HG03025 (cell line): ENCODE data around the gene MALAT1.

Source experiments
- ATAC-seq: cut with Tn5 transposase; IDR thresholded peaks from one replicate; pipeline ENCODE4 v1.9.1; 2021; ENCODE audit warnings: mild to moderate bottlenecking, moderate library complexity; ENCODE audit not compliant: unreplicated experiment, low FRiP score

The MALAT1 gene

GRCh38 chr11:65537620-65538231 is 38.9 kb downstream of the MALAT1 start:
- ATAC-seq = no peak

GRCh38 chr11:65538232-65538914 is 39.5 kb downstream of the MALAT1 start:
- no peak for ATAC-seq

GRCh38 chr11:65538915-65539743 is 40.3 kb downstream of the MALAT1 start:
- ATAC-seq = no peak

- ATAC-seq = peak; percentile 46
Measured at GRCh38 chr11:65539744-65540289, 41.0 kb downstream of the MALAT1 start.

- ATAC-seq = peak; percentile 46
Measured at GRCh38 chr11:65540290-65541092, 41.6 kb downstream of the MALAT1 start.

- ATAC-seq = no peak
Measured at GRCh38 chr11:65541093-65541982, 42.5 kb downstream of the MALAT1 start.

- no peak for ATAC-seq
Measured at GRCh38 chr11:65542738-65543390, 44.0 kb downstream of the MALAT1 start.

- ATAC-seq = no peak
Measured at GRCh38 chr11:65545853-65546216, 47.0 kb downstream of the MALAT1 start.

- peak; percentile 56 for ATAC-seq
Measured at GRCh38 chr11:65546217-65546958, 47.5 kb downstream of the MALAT1 start.

- no peak for ATAC-seq
Measured at GRCh38 chr11:65547446-65548125, 48.7 kb downstream of the MALAT1 start.

- no peak for ATAC-seq
Measured at GRCh38 chr11:65548395-65548794, 49.5 kb downstream of the MALAT1 start.

GRCh38 chr11:65549096-65549495 is 50.3 kb downstream of the MALAT1 start:
- no peak for ATAC-seq

GRCh38 chr11:65551572-65552387 is 52.9 kb downstream of the MALAT1 start:
- no peak for ATAC-seq

GRCh38 chr11:65552388-65552951 is 53.6 kb downstream of the MALAT1 start:
- no peak for ATAC-seq

- no peak for ATAC-seq
Measured at GRCh38 chr11:65553301-65554001, 54.6 kb downstream of the MALAT1 start.
